Caco-2 (cell line): ENCODE measurements around the gene SYNGR3. TPM values are rescaled to one million over a fixed set of nuclear protein-coding genes. Genes with fewer than 3 reads are reported as not detected.

ENCODE experiments used
- BruUV-seq: library from RNA; stranded (reverse); fragments of 400-500 nt; replicated peaks from 2 replicates; lab custom pipeline; 2021; lab: Mats Ljungman, UMichigan
- CTCF ChIA-PET: fragments of 300-600 bp; sonication (Branson Sonifier 250); formaldehyde crosslinking; loops from one replicate; lab custom pipeline; 2022; ENCODE audit warnings: antibody characterized with exemption; lab: Charles Lee
- POLR2A ChIA-PET: fragments of 300-600 bp; sonication (Branson Sonifier 250); formaldehyde crosslinking; loops from one replicate; lab custom pipeline; 2022; ENCODE audit warnings: antibody characterized with exemption; lab: Charles Lee
- DNase-seq, 2 experiments: peaks; one replicate each; pipeline versions ENCODE4 v3.0.0 to v3.0.0-alpha.2; 2020 to 2022
- H3K27me3 ChIP-seq: replicated peaks from 2 replicates; pipeline ENCODE4 v1.6.0; 2011; ENCODE audit warnings: low read length; ENCODE audit not compliant: control insufficient read depth, insufficient read depth
- H3K36me3 ChIP-seq: 2 replicates; pipeline ENCODE4 v1.5.1; 2011; ENCODE audit warnings: low read length; ENCODE audit not compliant: control insufficient read depth, insufficient read depth
- H3K4me1 ChIP-seq: fragments of 250-450 bp; sonication (Bioruptor Pico); 2 replicates; pipeline ENCODE4 v1.5.1; 2020; ENCODE audit warnings: mild to moderate bottlenecking
- H3K4me3 ChIP-seq: 2 replicates; pipeline ENCODE4 v1.5.1; 2011; ENCODE audit warnings: low read depth, mild to moderate bottlenecking, control low read depth, low read length
- H3K9me3 ChIP-seq: fragments of 250-450 bp; sonication (Bioruptor Pico); 2 replicates; pipeline ENCODE4 v1.5.1; 2020; ENCODE audit warnings: mild to moderate bottlenecking, moderate library complexity
- H3K27ac Mint-ChIP-seq: one replicate; pipeline ENCODE4 v1.8.0; 2022; ENCODE audit warnings: mixed read lengths; ENCODE audit not compliant: unreplicated experiment
- H3K27me3 Mint-ChIP-seq: one replicate; pipeline ENCODE4 v1.8.0; 2022; ENCODE audit warnings: mixed read lengths; ENCODE audit not compliant: insufficient read depth, unreplicated experiment
- H3K36me3 Mint-ChIP-seq: one replicate; pipeline ENCODE4 v1.8.0; 2022; ENCODE audit warnings: mild to moderate bottlenecking, mixed read lengths; ENCODE audit not compliant: insufficient read depth, unreplicated experiment
- H3K4me1 Mint-ChIP-seq: one replicate; pipeline ENCODE4 v1.8.0; 2022; ENCODE audit warnings: low read depth, mixed read lengths; ENCODE audit not compliant: unreplicated experiment
- H3K4me3 Mint-ChIP-seq: one replicate; pipeline ENCODE4 v1.8.0; 2022; ENCODE audit warnings: mild to moderate bottlenecking, moderate library complexity, mixed read lengths; ENCODE audit not compliant: unreplicated experiment
- H3K9me3 Mint-ChIP-seq: one replicate; pipeline ENCODE4 v1.8.0; 2022; ENCODE audit warnings: mixed read lengths; ENCODE audit not compliant: unreplicated experiment
- CTCF ChIP-seq, 2 experiments: fragments of 200-600 bp in 1 of 2; IDR thresholded peaks; 1 replicate in 1 of 2; 2 replicates in 1 of 2; pipeline versions ENCODE4 v1.5.1 to v1.8.0; 2011 to 2022; ENCODE audit warnings: antibody characterized with exemption in 1 of 2, control low read depth in 1 of 2, inconsistent platforms in 1 of 2, low read depth in 1 of 2, low read length in 1 of 2, mild to moderate bottlenecking in 1 of 2, moderate library complexity in 1 of 2; ENCODE audit not compliant: insufficient read depth in 1 of 2, severe bottlenecking in 1 of 2, unreplicated experiment in 1 of 2
- intact Hi-C: fragments of 100-400 bp; cut with micrococcal nuclease; formaldehyde crosslinking; loops from one replicate; pipeline ENCODE4 v1.10.0; 2022; ENCODE audit not compliant: unreplicated experiment
- total RNA-seq: library from RNA; stranded (reverse); gene quantifications from 2 replicates; pipeline ENCODE4 v1.2.3, GENCODE V29; 2022

The SYNGR3 gene
- total RNA-seq, 1 experiment from 2014 or later, result 2.9 TPM

DNA sequence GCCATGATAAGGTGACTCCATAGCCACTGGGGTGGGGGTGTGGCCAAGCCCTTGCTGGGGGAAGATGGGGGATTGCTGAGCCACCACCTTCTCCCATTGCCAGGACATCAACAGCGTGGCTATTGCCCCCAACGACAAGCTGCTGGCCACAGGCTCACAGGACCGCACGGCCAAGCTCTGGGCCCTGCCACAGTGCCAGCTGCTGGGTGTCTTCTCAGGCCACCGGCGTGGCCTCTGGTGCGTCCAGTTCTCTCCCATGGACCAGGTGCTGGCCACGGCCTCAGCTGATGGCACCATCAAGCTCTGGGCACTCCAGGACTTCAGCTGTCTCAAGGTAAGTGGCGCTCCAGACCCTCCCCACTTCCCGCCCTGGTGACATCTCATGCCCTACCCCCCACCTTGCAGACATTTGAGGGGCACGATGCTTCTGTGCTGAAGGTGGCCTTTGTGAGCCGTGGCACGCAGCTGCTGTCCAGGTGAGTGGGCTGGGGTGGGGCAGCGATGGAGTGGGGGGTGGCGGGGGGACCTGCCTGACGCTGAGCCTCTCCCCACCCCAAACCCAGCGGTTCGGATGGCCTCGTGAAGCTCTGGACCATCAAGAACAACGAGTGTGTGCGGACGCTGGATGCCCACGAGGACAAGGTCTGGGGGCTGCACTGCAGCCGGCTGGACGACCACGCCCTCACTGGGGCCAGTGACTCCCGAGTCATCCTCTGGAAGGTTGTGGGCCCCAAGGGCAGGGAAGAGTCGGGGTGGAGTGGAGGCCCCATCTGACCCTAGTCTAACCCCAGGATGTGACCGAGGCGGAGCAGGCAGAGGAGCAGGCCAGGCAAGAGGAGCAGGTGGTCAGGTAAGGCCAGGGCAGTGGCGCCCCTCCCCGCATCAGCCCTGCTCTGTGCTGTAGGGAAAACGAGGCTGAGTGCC, 12.6 kb upstream of the SYNGR3 start:
- DNase-seq, result no peak
- Histone ChIP-seq H3K36me3 (no peaks in the 10 kb centered on the region; the same call in 1 of the 2 replicates), H3K9me3 (no peaks in the 10 kb centered on the region), H3K4me1 (no peaks in the 10 kb centered on the region), H3K4me3 (no peak overlapping the region), H3K27me3 (no peaks in the 10 kb centered on the region)
- H3K4me3 Mint-ChIP-seq, result no peak overlapping the region
- peaks cover 9% of the 10 kb centered on the region for H3K4me1 Mint-ChIP-seq
- intact Hi-C loops, result no loop called here
- no peak for TF ChIP-seq CTCF (IDR thresholded peaks at IDR 0.05; ENCODE audit: insufficient read depth in 1 of 2, low read depth in 1 of 2, low read length in 1 of 2, severe bottlenecking in 1 of 2, unreplicated experiment in 1 of 2)
- H3K36me3 Mint-ChIP-seq, result peaks cover 28% of the 10 kb centered on the region
- BruUV-seq, result no TSS peak
- CTCF ChIA-PET, result no interaction called here
- POLR2A ChIA-PET, result no interaction called here
- no peak overlapping the region for H3K27ac Mint-ChIP-seq
- H3K27me3 Mint-ChIP-seq, result no peaks in the 10 kb centered on the region
- no peaks in the 10 kb centered on the region for H3K9me3 Mint-ChIP-seq

DNA sequence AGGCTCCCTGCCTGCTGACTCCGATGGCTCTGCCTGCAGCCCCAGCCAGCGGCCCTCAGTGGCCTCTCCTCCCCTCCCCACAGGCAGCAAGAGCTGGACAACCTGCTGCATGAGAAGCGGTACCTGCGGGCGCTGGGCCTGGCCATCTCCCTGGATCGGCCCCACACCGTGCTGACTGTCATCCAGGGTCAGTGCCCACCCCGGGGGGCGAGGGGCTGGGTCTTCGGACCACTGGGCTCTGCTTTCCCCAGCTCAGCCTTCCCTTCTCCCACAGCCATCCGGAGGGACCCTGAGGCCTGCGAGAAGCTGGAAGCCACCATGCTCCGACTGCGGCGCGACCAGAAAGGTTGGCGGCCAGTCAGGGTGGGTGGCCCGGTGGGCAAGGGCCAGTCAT, 11.9 kb upstream of the SYNGR3 start:
- H3K36me3 ChIP-seq, result no peaks in the 10 kb centered on the region; the same call in 1 of the 2 replicates
- intact Hi-C loops, result no loop called here
- no TSS peak for BruUV-seq
- no peaks in the 10 kb centered on the region for H3K4me1 ChIP-seq
- H3K27me3 ChIP-seq, result no peaks in the 10 kb centered on the region
- Mint-ChIP-seq H3K4me1 (peaks cover 6% of the 10 kb centered on the region), H3K4me3 (no peak overlapping the region), H3K36me3 (peaks cover 29% of the 10 kb centered on the region), H3K9me3 (no peaks in the 10 kb centered on the region), H3K27me3 (no peaks in the 10 kb centered on the region), H3K27ac (no peak overlapping the region)
- H3K4me3 ChIP-seq, result no peak overlapping the region
- no peak for DNase-seq
- POLR2A ChIA-PET, result no interaction called here
- H3K9me3 ChIP-seq, result no peaks in the 10 kb centered on the region
- TF ChIP-seq CTCF (IDR thresholded peaks at IDR 0.05; ENCODE audit: insufficient read depth in 1 of 2, low read depth in 1 of 2, low read length in 1 of 2, severe bottlenecking in 1 of 2, unreplicated experiment in 1 of 2), result no peak
- CTCF ChIA-PET, result no interaction called here

GRCh38 chr16:1978476-1979120, 11.2 kb upstream of the SYNGR3 start:
- H3K4me3 ChIP-seq, result no peak overlapping the region
- no peak overlapping the region for H3K4me3 Mint-ChIP-seq

More at GRCh38 chr16:1978476-1979120, 11.2 kb upstream of the SYNGR3 start:
- peaks cover 6% of the 10 kb centered on the region; the same call in 1 of the 2 replicates for H3K4me1 ChIP-seq
- no peak overlapping the region for H3K27ac Mint-ChIP-seq
- no peak for TF ChIP-seq CTCF (IDR thresholded peaks at IDR 0.05; ENCODE audit: insufficient read depth in 1 of 2, low read depth in 1 of 2, low read length in 1 of 2, severe bottlenecking in 1 of 2, unreplicated experiment in 1 of 2)
- no peaks in the 10 kb centered on the region for H3K9me3 Mint-ChIP-seq
- H3K27me3 ChIP-seq, result no peaks in the 10 kb centered on the region
- H3K9me3 ChIP-seq, result no peaks in the 10 kb centered on the region
- no TSS peak for BruUV-seq
- H3K27me3 Mint-ChIP-seq, result no peaks in the 10 kb centered on the region
- H3K4me1 Mint-ChIP-seq, result peaks cover 7% of the 10 kb centered on the region
- H3K36me3 ChIP-seq, result no peaks in the 10 kb centered on the region; the same call in 1 of the 2 replicates
- no peak for DNase-seq
- POLR2A ChIA-PET, result no interaction called here
- CTCF ChIA-PET, result no interaction called here
- H3K36me3 Mint-ChIP-seq, result peaks cover 36% of the 10 kb centered on the region
- intact Hi-C loops, result no loop called here
